ENCODE measurements around the gene NSMF. TPM values are rescaled to one million over a fixed set of nuclear protein-coding genes. Genes with fewer than 3 reads are reported as not detected.
"Not testable (repeated sequence)": the region's sequence is repeated elsewhere in the genome, so short reads cannot be mapped to it uniquely, and the experiment has no call there.

The NSMF gene
- total RNA-seq, 1 donor = 22.4 TPM

DNA sequence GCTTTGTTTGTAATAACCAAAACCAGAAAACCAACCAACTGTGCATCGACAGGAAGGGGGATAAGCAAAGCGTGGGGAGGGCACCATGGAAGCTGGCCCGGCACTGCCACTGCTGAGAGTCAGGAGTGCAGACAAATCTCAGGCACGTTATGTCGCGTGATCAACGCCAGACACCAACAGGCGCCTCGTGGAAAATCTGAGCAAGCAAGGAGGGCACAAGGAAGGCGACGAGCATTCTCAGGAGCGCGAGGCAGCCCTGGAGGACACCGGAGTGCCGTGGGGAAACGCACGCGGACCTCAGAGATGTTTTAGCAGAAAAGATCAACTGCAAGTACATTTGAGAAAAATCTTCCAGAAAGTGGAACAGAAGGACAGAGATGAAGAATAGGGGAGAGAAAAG, 15.1 kb upstream of the NSMF start:
- no peak overlapping the region for H2AFZ ChIP-seq (ENCODE audit: low read length)
- no peaks in the 10 kb centered on the region for H3K79me2 ChIP-seq (ENCODE audit: insufficient read depth, low read length)
- H3K36me3 ChIP-seq (ENCODE audit: insufficient read depth, low read length) = no peaks in the 10 kb centered on the region
- TF ChIP-seq, protein P1, sequence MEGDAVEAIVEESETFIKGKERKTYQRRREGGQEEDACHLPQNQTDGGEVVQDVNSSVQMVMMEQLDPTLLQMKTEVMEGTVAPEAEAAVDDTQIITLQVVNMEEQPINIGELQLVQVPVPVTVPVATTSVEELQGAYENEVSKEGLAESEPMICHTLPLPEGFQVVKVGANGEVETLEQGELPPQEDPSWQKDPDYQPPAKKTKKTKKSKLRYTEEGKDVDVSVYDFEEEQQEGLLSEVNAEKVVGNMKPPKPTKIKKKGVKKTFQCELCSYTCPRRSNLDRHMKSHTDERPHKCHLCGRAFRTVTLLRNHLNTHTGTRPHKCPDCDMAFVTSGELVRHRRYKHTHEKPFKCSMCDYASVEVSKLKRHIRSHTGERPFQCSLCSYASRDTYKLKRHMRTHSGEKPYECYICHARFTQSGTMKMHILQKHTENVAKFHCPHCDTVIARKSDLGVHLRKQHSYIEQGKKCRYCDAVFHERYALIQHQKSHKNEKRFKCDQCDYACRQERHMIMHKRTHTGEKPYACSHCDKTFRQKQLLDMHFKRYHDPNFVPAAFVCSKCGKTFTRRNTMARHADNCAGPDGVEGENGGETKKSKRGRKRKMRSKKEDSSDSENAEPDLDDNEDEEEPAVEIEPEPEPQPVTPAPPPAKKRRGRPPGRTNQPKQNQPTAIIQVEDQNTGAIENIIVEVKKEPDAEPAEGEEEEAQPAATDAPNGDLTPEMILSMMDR (IDR thresholded peaks at IDR 0.05; ENCODE audit: extremely low read depth, low read depth, low read length) = no peak
- H3K4me3 ChIP-seq (ENCODE audit: insufficient read depth, low read length) = no peak overlapping the region
- H3K27ac ChIP-seq (ENCODE audit: low read depth, low read length) = no peak overlapping the region
- H3K9me3 ChIP-seq (ENCODE audit: low read depth, low read length) = peaks cover 3% of the 10 kb centered on the region
- no peaks in the 10 kb centered on the region for H4K20me1 ChIP-seq (ENCODE audit: insufficient read depth, low read length)
- H3K27me3 ChIP-seq (ENCODE audit: insufficient read depth, low read length) = peaks cover 5% of the 10 kb centered on the region
- no peak for DNase-seq (ENCODE audit: insufficient read length, low spot score, missing footprints)
- no peaks in the 10 kb centered on the region for H3K4me1 ChIP-seq (ENCODE audit: insufficient read depth, low read length)
- H3K4me2 ChIP-seq (ENCODE audit: insufficient read depth, low read length) = no peak overlapping the region

DNA sequence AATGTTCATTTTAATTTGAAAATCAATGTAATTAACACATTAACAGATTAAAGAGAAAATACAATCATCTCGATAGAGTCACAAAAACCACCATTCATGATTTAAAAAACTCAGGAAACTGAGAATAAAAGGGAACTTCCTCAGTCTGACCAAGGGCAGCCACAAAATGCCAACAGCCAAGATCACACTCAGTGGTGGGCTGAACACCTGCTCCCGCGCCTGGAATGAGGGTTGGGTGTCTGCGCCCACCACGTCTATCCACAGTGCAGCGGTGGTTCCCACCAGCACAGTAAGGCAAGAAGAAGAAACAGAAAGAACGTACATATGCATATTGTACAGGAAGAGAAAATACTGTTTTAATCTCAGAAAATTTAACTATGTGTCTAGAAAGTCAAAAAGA, 11.7 kb upstream of the NSMF start:
- Histone ChIP-seq H4K20me1 (ENCODE audit: insufficient read depth, low read length) (no peaks in the 10 kb centered on the region), H3K4me1 (ENCODE audit: insufficient read depth, low read length) (no peaks in the 10 kb centered on the region), H3K4me2 (ENCODE audit: insufficient read depth, low read length) (no peak overlapping the region), H3K36me3 (ENCODE audit: insufficient read depth, low read length) (no peaks in the 10 kb centered on the region), H3K4me3 (ENCODE audit: insufficient read depth, low read length) (no peak overlapping the region), H3K27me3 (ENCODE audit: insufficient read depth, low read length) (peaks cover 8% of the 10 kb centered on the region), H3K9me3 (ENCODE audit: low read depth, low read length) (no peaks in the 10 kb centered on the region), H3K79me2 (ENCODE audit: insufficient read depth, low read length) (no peaks in the 10 kb centered on the region), H2AFZ (ENCODE audit: low read length) (no peak overlapping the region), H3K27ac (ENCODE audit: low read depth, low read length) (no peak overlapping the region)
- DNase-seq (ENCODE audit: insufficient read length, low spot score, missing footprints) = peak; percentile 43
- TF ChIP-seq, protein P1 (IDR thresholded peaks at IDR 0.05; ENCODE audit: extremely low read depth, low read depth, low read length) = no peak

DNA sequence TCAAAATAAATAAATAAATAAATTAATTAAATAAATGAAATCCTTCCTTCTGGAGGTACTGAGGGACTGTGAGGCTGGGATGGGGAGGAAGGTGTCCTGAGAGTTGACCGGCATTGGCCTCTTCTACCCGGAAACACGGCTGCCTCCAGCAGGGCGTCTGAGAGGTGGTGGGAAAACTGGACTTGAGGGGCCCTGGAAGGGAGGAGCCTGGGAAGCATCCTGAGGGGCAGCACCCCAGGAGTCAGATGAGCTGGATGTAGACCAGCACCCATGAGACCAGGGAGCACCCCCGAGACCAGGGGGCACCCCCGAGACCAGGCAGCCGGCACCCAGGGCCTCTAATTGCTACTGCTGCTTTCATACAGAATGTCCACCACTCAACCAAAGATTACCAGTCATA, 8.8 kb upstream of the NSMF start:
- peak; percentile 81 for DNase-seq (ENCODE audit: insufficient read length, low spot score, missing footprints)
- Histone ChIP-seq H3K27ac (ENCODE audit: low read depth, low read length) (no peak overlapping the region), H3K4me3 (ENCODE audit: insufficient read depth, low read length) (no peak overlapping the region), H3K79me2 (ENCODE audit: insufficient read depth, low read length) (no peaks in the 10 kb centered on the region), H3K4me1 (ENCODE audit: insufficient read depth, low read length) (no peaks in the 10 kb centered on the region), H3K9me3 (ENCODE audit: low read depth, low read length) (no peaks in the 10 kb centered on the region), H3K36me3 (ENCODE audit: insufficient read depth, low read length) (no peaks in the 10 kb centered on the region), H4K20me1 (ENCODE audit: insufficient read depth, low read length) (no peaks in the 10 kb centered on the region), H3K27me3 (ENCODE audit: insufficient read depth, low read length) (peaks cover 8% of the 10 kb centered on the region), H2AFZ (ENCODE audit: low read length) (no peak overlapping the region), H3K4me2 (ENCODE audit: insufficient read depth, low read length) (no peak overlapping the region)
- TF ChIP-seq, protein P1 (IDR thresholded peaks at IDR 0.05; ENCODE audit: extremely low read depth, low read depth, low read length) = no peak

DNA sequence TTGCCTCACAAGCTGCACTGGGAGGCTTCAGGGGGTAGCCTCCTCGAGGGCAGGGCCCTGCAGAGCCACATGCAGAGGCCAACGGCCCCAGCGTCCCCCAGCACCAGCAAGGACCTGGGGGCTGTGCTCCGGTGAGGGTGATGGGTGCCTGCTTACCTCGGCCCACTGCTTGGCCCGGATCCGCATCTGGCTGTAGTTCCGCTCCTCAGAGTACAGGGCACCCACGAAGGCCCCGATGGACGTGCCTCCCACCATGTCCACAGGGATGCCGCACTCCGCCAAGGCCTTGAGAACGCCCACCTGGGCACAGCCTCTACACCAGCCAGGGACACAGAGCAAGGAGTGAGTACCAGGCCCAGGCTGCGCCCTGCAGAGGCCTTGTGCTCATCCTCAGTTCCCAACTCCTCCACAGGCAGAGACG, 8.0 kb upstream of the NSMF start:
- TF ChIP-seq, protein P1 (IDR thresholded peaks at IDR 0.05; ENCODE audit: extremely low read depth, low read depth, low read length) = no peak
- H3K27me3 ChIP-seq (ENCODE audit: insufficient read depth, low read length) = peaks cover 8% of the 10 kb centered on the region
- H3K27ac ChIP-seq (ENCODE audit: low read depth, low read length) = no peak overlapping the region

DNA sequence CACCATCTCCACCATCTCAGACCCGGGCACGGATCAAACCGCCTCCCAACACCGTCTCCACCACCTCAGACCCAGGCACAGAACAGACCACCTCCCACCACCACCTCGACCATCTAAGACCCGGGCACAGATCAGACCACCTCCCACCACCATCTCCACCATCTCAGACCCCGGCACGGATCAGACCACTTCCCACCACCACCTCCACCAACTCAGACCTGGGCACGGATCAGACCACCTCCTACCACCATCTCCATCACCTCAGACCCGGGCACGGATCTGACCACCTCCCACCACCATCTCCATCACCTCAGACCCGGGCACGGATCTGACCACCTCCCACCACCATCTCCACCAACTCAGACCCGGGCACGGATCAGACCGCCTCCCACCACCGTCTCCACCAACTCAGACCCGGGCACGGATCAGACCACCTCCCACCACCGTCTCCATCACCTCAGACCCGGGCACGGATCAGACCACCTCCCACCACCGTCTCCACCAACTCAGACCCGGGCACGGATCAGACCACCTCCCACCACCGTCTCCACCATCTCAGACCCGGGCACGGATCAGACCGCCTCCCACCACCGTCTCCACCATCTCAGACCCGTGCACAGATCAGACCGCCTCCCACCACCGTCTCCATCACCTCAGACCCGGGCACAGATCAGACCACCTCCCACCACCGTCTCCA, 7.4 kb upstream of the NSMF start:
- H3K36me3 ChIP-seq (ENCODE audit: insufficient read depth, low read length); H3K27ac ChIP-seq (ENCODE audit: low read depth, low read length); H2AFZ ChIP-seq (ENCODE audit: low read length); H3K27me3 ChIP-seq (ENCODE audit: insufficient read depth, low read length); H3K4me2 ChIP-seq (ENCODE audit: insufficient read depth, low read length); H3K4me3 ChIP-seq (ENCODE audit: insufficient read depth, low read length); H3K79me2 ChIP-seq (ENCODE audit: insufficient read depth, low read length); H3K4me1 ChIP-seq (ENCODE audit: insufficient read depth, low read length); H4K20me1 ChIP-seq (ENCODE audit: insufficient read depth, low read length); H3K9me3 ChIP-seq (ENCODE audit: low read depth, low read length): not testable (repeated sequence)
- peak; percentile 79 for DNase-seq (ENCODE audit: insufficient read length, low spot score, missing footprints)

More for the DNA sequence above, 8.0 kb upstream of the NSMF start:
- H3K9me3 ChIP-seq (ENCODE audit: low read depth, low read length) = no peaks in the 10 kb centered on the region
- no peak overlapping the region for H3K4me3 ChIP-seq (ENCODE audit: insufficient read depth, low read length)
- DNase-seq (ENCODE audit: insufficient read length, low spot score, missing footprints) = peak; percentile 71
- no peaks in the 10 kb centered on the region for H4K20me1 ChIP-seq (ENCODE audit: insufficient read depth, low read length)
- no peak overlapping the region for H3K4me2 ChIP-seq (ENCODE audit: insufficient read depth, low read length)
- H2AFZ ChIP-seq (ENCODE audit: low read length) = no peak overlapping the region
- no peaks in the 10 kb centered on the region for H3K4me1 ChIP-seq (ENCODE audit: insufficient read depth, low read length)
- no peaks in the 10 kb centered on the region for H3K36me3 ChIP-seq (ENCODE audit: insufficient read depth, low read length)
- no peaks in the 10 kb centered on the region for H3K79me2 ChIP-seq (ENCODE audit: insufficient read depth, low read length)
